IPS DF 4.7 (cell line): ENCODE data around the gene ARHGAP32.
A peak's percentile ranks its signal among the peaks of the same experiment; 100 is the strongest.

Experiments
- DNase-seq: peaks from one replicate; pipeline ENCODE4 v3.0.0-alpha.2; 2013; ENCODE audit warnings: low spot score; ENCODE audit errors: extremely low read depth

The ARHGAP32 gene

DNA sequence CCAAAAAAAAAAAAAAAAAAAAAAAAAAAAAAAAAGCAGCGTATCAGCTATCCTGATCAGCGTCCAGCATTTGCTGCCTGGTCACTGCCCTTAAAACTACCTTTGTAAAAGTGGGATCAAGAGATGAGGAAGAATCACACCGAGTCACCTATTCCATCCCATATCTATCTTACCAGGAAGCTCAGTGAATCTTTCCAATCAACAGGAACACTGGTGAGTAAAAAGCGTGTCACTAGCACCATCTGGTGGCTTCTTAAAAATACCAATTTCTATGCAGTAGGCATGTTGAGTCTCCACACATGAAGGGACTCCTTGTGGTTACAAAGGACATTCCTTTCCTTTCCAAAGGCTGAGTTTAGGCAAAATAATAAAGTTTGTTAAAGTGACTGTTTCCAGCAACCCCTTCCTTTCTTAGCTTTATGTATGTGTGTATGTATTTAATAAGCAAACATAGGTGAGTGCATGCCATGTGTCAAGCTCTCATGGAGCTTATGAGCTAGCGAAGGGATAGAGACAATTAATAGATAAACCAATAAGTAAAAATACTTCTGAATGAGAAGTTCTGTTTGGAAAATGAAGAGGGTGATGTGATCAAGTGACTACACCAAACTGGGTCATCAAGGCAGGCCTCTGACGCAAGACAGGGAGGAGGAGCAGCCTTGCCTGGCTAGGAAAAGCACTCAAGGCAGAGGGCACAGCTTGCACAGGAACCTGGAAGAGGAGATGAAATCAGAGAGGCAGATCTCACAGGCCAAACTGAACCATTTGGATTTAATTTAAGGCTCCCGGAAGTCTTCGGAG, 235.5 kb downstream of the ARHGAP32 start:
- peak; percentile 44 for DNase-seq

DNA sequence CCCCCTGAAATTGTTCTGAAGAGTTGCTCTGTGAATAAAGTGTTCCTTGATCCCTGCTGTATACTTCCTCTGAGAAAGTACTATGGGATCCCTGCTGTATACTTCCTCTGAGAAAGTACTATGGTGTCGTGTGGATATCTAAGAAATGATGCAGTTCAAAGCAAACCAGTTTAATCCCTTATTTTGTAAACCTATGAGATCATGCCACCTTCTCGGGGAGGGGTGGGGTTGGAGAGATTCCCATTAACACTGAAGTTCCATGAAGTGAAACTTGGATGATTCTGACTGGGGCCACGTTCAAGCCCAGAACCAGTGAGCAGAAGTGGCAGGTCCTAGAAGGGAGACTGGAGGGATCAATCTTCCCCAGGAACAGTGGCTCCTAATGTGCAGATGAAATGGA, 236.5 kb downstream of the ARHGAP32 start:
- no peak for DNase-seq

DNA sequence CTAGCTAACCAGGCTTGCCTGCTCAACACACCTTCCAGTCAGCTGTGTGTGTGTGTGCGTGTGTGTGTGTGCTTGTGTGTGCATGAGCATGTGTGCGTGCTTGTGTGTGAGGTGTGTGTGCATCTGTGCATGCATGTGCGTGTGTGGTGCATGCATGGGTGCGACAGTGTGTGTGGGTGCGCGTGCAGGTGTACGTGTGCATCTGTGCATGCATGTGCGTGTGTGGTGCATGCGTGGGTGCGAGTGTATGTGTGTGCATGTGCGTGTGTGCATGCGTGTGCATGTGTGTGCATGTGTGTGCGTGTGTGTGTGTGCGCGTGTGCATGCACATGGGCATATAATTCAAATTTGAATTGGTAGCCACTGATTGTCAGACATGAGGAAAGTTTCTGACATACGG, 239.0 kb downstream of the ARHGAP32 start:
- DNase-seq: no peak

DNA sequence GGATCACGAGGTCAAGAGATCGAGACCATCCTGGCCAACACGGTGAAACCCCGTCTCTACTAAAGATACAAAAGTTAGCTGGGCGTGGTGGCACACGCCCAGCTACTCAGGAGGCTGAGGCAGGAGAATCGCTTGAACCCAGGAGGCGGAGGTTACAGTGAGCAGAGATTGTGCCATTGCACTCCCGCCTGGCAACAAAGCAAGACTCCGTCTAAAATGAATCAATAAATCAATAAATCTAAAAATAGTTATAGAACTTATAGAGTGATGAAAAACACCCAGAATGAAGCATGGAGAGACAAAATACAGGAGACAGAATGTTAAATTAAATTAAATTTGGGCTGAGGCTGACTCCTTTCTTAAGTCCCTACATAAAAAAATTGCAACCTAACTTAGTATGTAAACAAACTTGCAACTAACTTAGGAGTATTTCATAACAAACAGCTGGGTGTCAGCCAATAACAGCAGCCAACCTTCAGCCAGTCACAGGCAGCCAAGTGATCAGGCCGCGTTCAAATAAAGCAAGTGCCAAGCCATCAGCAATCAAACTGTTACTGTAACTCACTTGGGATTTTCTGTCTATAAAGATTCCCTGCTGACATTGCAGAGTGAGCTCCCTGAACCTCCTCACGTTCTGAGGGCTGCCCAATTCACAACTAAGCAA, 242.2 kb downstream of the ARHGAP32 start:
- DNase-seq: no peak

DNA sequence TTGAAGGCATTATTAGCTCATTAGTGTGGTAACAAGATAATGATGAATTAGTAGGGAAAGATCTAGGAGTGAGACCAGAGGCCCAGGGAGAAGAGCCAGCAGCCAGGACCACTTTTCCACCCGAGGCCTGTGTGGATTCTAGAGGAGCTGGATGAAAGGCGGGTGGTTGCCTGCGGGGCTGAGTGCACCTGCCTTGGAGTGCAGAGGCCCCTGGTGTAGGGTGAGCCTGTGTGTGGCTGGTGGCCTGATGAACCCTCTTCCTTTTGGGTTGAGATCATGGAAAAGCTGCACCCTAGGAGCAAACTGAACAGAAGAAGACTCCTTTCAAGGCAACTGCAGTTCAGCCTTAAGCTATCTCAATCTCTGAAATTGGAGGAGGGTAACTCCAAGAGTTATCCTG, 243.5 kb downstream of the ARHGAP32 start:
- no peak for DNase-seq

DNA sequence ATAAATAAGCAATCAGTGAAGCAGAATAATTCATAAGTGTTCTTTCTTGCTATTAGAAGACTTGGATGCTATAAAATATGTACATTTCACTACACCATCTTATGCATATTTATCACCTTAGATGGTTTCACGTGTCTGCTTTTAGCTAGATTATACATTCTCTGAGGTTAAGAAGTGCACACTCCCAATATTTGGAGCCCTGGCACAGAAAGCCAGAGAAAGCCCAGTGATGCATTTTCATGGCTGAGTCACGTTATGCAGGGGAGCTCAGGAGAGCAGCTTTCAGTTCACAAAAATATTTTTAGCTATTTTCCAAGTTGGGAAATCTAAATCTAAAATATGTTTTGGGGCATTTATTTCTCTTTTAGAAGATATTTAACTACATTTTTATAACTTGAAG, 244.4 kb downstream of the ARHGAP32 start:
- DNase-seq: no peak

DNA sequence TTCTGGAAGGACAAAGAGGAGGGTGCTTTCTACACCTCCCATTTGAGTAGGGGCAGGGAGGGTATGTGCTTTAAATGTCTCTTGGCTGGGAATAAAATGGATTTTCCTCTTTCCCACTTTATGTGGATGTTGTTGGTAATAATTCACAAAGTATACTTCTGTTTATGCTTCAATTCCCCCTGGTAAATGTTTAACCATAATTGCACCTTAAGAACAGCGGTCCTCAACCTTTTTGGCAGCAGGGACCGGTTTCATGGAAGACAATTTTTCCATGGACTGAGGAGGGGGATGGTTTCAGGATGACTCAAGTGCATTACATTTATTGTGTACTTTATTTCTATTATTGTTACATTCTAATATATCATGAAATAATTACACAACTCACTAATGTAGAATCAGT, 245.5 kb downstream of the ARHGAP32 start:
- DNase-seq: no peak

DNA sequence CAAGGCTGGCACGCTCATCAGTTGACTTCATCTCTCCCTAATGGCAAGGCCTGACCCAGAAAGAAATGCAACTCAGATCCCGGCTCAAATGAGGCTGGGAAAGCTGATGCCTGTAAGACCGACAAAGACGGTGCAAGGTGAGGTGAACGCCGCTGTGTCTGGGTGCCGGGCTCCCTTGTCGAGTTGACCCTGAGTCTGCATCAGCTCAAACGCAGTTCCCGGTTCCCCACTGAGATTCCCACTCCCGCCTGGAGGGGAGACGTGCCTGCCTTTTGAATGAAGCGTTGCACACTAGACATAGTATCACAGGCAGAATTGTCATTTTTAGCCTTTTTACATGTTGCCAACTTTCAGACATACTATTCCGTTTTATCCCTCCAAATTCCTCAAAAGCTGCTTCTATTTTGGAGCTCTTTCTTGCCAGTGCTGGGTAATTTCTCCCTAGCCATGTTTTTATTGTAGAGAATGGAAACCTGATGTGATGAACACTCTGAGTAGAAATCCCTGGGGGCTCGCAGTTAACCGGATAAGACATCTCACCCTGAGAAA, 248.6 kb downstream of the ARHGAP32 start:
- DNase-seq: no peak

DNA sequence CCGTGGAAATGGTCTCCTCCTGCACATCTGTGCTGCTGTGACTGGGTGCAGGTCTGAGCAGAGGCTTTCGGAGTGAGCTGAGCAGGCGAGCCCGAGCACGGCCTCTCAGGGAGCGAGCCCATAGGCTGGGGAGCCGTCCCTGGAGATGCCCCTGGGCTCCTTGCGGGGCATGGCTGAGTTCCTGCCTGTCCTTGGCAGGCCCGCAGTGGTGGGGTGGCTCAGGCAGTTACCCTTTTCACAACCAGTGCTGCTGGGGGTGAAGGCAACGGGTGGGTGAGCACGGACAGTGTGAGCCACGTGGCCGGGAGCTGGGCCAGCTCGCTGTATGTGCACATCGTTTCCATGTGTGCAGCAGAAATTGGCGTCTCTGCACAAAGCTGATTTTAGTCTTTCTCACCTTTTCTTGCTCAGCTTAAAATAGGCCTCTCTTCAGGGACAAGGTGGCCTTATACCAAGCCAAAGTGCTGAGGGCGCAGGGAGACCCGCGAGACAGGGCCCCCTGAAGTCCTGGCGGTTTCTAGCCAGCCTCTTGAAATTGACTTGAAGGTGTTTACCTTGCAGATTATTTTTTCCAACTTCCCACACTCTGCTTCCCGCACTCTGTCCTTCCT, 249.2 kb downstream of the ARHGAP32 start, which contains the start of gene TP53AIP1:
Gene TP53AIP1 (minus strand): TSS at position 55 of the 611 bp plus-strand sequence. CDS start 5,053 bp downstream, outside the sequence.
- no peak for DNase-seq

DNA sequence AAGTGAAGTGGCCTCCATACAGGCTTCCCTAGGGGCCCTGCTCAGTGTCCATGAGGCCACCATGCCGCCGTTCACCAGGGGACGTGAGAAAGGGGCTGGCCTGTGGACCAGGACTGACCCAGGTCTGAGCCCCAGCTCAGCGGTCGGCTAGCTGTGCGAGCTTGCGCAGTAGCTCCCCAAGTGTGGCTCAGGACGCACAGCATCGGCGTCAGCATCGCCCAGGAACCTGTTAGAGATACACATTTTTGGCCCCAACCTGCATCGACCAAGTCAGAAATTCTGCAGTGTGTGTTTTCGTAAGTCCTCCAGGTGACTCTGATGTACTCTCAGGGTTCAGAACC, 249.9 kb downstream of the ARHGAP32 start:
- no peak for DNase-seq

DNA sequence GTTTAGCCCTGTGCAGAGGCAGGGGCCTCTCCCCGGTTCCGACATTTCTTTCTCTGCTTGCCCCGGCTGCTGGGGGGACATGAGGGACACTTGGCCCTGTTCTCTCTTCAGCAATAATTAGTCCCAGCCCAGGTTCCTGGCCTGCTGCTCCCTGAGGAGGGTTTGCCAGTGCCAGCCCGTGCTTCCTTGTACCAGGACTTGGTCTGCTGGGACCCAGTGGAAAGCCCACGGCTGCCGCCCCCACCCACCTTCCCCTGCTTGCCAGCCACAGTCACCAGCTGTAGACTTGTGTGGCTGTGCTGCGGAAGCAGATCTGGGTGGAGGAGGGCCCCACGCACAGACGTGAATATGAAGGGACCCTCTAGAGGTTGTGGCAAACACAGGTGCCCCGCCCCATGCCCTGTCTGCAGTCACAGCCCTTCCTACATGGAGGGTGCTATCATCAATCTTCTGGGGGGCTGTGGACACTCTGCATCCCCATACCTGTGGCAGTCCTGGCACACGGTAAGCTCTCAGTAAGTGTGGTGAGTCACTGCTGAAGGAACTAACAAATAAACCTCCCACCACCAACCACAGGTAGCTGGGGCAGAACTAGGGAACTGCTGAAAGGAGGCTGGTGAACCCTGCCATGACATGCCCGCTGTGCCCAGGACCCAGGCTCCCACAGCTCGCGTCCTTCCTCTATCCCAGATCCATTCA, 250.4 kb downstream of the ARHGAP32 start:
- DNase-seq: no peak

DNA sequence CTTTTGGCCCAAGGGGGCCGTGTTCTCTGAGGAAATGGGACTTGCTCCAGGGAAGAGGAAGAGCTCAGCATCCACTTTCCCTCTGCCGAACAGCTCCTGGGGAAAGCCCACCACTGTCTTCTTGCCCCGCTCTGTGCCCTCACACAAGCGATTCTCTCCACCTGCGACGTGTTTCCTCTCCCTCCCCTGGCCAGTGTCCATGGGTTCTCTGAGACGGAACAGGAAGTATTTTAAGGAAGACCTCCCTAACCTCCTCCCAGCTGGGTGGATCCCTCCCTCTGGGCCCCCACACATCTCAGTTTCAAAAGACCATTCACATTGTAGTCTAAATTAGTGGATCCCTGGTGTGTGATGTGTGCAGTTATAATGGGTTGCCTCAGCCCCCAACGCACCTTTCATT, 251.0 kb downstream of the ARHGAP32 start:
- no peak for DNase-seq

DNA sequence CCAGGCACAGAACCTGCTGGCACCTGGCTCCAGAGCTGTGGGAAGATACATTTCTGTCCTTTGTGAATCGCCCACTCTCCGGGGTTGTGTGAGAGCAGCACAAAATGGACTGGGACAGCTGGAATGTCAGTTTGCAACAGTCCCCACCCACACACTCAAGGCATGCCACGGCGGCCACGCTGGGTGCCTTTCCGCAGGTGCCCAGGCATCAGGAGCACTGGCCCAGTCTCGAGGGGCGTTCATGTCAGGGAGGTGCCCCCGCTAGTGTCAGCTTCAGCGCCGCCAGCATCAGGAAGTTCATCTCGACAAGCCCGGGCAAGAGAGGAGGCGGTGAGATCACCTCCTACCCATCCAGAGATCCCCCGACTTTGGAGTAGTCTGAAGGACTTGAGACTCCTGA, 251.5 kb downstream of the ARHGAP32 start:
- no peak for DNase-seq

DNA sequence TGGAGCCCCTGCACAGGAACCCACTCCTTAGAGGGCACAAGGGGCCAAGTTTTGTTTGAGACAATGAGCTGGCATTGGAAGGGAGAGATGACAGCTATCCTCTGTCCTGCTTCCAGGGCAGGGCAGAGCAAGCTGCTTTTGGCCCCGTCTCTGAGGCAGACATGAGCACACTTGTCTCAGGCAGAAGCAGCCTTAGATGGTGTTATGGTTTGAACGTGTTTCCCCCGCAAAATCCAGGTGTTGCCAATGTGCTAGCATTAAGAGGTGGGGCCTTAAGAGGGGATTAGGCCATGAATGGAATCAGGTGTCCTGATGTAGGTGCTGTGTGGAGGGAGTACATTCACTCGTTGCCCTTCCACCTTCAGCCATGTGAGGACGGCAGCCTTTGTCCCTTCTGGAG, 252.0 kb downstream of the ARHGAP32 start:
- no peak for DNase-seq

DNA sequence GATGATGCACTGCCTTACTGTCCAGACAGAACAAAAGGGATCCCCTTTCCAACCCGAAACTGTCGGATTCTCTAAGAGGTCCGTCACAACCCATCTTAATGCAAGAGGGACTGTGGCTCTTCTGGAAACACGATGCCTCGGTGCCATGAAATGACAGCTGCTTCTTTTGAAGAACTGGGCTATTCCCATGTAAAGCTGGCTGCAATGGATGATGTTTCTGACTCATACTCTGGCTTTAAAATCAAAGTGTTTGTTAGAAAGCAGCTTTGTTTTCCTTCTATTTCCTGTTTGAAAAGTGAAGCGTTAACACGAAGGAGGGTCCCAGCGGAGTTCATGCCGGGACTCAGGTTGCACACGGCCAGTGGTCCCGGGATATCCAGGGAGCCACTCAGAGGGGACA, 252.5 kb downstream of the ARHGAP32 start:
- DNase-seq: no peak

DNA sequence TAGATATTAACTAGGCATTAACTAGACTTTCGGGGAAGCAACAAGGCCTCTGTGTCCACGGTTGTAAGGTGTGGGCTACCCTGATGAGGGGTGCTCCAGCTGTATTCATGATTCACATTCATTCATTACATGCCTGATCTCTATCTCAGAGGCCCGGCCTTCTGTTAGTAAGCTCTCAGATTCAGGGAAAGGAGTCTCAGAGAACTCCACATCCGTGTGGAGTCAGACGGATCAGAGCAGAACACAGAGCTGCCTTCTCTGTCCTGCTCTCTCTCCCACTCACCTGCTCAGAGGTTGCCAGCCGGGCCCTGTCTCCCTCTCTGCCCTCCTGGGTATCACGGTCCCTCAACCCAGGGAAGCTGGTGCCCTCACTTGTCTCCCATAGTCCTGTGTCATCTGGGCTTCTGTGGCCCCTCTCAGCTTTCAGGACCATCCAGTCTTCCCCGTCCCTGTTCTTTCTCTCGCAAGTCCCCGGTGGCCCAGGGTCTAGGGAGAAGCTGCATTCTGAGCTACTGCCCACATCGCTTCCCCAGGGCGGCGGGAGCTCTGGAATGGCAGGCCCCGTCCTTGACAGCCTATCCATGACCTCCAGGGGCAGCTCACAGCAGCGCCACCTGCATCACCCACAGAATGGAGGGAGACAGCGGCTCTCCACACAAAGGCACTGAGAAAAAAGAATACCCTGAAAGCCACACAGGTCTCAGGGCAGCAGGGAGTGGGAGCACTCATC, 253.8 kb downstream of the ARHGAP32 start:
- no peak for DNase-seq

DNA sequence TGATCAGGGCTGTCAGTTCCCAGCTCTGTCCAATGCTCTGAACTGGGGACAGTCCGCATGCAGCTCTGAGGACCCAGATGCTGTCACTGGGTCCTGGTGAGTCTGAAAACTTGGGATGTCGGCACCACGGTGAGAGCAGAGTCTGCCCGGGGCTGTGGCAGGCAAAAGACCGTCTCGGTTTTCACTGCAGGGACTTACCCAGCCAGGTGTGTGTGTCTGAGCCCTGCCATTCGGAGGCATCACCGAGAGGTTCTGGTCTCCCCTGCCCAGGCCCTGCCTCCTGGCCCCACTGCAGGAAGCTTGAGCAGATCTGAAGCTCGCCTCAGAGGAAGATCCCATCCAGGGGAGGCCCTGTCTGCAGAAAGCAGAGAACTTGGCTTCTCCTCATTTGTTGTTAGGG, 254.6 kb downstream of the ARHGAP32 start:
- DNase-seq: no peak

DNA sequence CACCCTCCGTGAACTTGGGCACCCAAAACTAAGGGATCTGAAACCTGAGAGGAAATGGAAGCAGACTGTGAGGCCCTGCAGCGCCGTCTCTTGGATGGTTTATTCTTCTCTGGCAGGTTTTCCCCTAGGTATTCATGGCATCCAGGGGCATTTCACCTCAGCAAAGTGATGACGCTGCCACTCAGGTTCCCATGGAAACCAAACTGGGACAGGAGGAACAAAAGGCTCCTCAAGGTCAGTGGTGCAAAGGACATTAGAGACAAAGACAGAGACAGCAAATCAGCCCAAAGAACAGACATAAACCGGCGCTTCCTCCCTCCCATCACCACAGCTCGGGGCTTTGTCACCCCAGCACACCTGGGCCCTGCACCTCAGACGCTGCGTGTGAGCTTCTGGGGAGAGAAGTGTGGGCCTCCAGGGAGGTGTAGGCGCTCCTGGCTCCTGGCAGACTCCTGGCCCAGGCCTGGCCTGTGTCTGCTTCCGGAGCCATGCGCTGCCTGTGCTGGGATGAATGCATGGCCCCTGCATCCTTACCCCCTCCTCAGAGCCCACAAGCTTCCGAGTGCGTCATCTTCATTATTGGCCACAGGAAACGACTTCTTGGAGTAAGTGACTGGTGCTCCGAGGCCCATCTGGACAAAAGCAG, 255.4 kb downstream of the ARHGAP32 start:
- DNase-seq: peak; percentile 62

DNA sequence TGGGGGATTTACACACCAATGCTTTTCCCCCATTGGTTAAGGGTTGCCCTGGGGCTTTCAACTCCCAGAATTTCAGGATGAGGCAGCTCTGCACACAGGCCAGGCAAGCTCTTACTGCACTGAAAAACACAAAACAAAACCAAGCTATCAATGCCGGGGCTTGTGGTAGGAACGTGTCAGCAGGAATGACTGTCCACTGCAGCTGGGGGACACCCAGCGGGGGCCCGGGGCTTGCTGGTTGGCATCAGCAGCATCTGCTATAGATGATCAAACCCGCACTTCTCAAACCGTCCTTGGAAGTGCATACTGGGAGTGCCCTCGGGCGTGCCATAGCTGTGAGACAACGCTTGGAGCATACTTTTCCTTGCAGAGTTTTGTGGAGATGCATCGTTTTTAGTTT, 257.2 kb downstream of the ARHGAP32 start:
- no peak for DNase-seq

DNA sequence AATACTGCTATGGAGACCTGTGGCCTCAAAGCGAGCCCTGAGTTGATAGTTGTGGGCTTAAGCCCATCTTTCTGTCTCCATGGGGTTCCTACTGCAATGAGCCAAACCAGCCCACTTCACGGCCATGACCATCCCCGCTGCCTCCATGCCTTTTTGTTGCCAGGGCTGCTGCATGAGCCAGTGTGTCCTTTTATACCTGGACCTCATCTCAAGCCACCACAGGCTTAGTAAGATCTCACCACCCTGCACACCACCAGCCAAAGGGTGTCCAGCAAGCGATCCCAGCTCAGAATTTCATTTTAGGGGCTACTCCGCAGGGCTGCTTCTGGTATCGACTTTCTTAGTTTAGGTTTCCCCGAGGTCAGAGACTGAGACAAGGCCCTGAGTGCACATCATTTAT, 257.8 kb downstream of the ARHGAP32 start:
- DNase-seq: no peak
